HTERT RPE-1 (cell line): ENCODE data around the gene ADM2.

Experiments
- in situ Hi-C: fragments of 300-500 bp; cut with MboI; formaldehyde crosslinking; loops from 4 replicates; pipeline ENCODE4 v1.14.3; 2020; ENCODE audit warnings: low sequenced_read_pairs

ADM2 gene

DNA sequence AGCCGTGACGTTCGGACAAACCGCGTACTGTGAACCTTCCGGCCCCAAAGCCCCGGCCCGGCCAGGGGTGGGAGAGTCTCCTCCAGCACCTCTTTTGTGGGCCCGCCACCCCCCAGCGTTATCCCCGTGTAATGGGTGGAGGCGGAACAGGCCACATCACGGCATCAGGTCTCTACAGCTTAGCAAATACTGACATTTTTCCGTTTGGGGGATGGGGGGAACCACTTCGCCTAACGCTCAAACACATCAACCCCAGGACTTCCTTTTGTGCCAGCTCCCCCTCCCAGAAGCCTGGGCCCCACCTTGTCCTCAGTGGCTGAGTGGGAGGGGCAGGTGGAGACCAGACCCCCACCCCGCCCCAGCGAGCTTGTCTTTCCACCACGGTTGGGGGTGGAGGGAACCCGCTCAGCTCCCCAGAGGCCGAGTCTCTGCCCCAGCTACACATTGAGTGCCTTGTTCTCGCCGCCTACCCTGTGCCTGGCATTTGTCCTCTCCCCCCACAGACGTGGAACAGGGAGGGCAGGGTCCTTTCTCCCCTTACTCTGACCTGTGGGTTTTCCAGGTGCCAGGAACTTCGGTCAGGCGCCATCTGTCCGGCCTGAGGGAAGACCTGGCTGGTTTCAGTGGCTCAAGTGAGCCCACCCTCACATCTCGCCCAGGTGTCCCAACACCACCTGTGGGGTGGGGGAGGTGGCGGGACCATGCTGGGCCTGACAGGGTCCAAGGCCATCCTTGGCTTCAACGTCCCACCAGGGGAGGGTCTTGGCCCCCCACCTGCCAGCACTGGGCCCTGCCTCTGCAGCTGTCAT lies 36.1 kb upstream of the ADM2 start:
- in situ Hi-C loops, result no loop called here

DNA sequence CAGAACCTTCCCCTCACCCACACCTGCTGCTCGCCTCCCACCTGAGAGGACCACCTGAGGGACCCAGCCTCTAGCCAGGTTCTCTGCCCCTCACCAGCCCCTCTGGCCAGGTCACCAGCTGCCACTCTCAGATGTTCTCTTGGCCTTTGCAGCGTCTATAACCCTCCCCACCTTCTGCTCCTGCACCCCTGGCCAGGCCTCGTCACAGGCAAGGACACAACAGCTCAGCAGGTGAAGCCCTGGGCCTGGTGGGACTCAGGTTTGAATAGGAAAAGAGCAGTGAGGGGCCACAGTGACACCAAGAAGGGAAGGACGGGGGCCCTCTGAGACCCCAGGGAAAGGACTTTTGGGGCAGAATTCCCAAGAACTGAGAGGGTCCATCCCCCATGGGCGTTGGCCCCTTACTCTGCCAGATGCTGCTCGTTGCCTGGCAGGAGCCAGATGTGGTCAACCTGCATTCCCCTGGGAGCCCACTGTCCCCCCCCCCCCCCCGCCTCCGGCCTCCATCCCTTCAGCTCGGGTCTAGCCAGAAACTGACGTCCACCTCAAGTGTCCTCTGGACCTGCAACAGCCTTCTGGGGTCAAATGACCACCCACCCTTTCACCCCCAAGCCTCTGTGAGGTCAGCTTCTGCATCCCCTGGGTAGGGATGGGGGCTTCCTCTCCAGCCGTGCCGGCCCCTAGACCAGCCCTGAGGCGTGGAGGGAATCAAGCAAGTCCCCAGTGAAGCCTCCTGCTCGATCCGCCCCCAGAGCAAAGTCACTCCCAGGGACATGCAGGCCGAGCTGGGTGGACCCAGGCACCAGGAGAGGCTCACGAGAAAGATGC lies 35.2 kb upstream of the ADM2 start:
- in situ Hi-C loops, result no loop called here

DNA sequence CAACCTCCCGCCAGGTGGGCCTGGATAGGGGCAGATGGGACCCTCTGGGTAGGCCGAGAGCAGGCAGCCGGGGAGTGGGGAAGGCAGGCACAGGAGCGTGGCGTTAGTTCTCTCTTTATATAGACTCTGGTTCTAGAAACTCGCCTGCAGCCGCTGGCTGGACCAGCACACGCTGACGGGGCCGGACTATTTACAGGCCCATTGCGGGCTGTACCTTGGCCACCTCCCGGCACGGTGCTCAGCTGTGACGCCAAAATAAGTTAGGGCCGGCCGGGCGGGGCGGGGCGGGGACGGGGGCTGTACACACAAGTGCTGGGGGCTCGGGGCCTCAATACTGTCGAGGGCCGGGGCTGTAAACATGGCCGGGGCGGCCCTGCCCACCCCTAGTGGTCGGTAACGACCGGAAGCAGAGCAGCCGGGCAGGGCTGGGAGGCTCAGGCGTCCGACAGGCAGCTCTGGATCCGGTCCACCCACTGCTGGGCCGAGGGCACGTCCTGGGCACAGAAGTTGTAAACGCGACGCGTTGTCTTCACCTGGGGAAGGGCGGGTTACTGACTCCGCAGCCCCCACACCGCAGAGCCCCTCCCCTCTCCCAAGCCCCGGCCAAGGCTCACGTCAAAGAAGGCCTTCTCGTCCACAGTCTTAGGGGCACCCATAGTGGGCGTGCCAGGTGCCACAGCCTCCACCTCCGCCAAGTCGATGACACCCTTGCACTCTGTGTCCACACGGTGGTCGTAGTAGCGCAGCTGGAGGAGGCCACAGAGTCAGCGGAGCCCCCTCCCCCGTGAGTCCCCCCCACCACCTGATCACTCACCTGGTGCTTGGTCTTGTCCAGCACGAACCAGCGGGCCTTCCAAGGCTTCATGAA lies 34.4 kb upstream of the ADM2 start:
- in situ Hi-C loops, result no loop called here

DNA sequence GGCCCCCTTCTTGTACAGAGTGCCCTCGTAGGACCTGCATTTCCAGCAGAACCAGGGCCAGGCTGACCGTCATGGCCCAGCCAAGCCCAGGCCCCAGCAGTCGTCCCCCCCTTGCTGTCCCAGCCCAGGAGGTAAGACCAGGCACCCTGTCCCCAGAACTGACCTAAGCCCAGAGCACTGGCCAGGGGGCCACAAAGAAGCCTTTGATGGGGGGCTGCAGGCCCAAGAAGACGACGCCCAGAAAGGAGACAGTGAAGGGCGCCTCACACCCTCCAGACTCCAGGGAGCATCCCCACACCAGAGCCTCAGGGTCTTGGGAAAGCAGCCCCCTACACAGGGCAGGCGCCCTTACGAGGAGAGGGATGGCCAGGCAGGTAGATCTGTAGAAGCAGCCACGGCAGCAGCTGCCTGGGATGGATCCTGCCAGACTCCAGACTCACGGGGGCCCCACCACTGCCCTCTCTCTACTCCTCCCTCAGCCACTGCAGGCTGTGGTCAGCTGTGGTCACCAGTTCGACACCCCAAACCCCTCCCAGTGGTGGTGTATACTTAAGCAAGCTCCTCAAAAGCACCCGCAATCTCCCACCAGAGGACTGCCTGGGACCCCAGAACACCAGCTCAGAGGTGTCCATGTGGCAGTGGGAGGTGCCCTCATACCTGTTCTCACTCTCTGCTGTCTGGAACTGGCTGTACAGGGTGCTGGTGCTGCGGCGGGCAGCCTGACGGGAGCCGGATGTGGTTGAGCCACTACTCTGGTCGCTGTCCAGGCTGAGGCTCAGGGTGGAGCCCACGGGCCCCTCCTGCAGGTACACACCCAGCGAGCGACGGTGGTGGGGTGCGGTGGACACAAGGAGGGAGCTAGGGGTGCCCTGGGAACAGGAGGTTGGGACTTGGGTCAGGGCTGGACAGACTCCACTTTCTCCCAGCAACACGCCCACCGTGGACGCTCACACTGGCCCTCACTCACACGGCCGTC lies 33.5 kb upstream of the ADM2 start:
- in situ Hi-C loops, result no loop called here

DNA sequence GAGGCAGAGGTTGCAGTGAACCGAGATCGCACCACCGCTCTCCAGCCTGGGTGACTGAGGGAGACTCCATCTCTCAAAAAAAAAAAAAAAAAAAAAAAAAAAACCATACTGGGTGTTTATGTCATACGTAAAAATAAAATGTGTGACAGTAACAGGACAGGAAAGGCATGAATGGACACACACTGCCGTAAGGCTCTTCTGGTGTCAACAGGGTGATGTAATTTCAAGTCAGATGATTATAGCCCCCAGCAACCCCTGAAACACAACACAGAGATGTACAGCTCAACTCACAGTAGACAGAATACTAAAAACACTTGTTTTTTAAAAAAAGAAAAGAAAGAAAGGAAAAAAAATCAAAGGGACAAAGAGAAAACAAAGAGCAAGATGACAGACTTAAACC lies 28.7 kb upstream of the ADM2 start:
- in situ Hi-C loops, result no loop called here

DNA sequence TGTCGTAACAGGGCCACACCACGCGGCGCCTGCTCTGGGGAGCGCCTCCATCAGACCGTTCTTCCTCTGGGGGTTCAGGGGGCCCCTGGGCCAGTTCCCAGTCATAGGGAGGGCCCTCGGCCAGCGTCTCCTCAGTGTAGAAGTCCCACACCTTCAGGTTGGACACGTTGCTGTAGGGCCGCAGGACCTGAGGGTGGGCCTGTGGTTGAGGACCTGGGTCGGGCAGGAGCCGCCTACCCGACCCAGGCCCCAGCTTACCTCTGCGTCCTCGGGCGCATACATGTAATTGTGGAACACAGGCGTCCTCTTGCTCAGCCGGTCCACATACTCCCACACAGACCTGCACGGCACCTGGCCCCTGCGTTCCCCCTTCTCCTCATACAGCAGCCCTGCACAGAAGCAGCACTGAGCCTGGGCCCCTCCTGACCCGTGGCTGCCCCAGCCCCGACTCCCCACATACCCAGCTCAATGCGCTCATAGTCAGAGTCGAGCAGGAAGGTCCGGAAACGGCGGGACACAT lies 26.7 kb upstream of the ADM2 start:
- in situ Hi-C loops, result no loop called here

DNA sequence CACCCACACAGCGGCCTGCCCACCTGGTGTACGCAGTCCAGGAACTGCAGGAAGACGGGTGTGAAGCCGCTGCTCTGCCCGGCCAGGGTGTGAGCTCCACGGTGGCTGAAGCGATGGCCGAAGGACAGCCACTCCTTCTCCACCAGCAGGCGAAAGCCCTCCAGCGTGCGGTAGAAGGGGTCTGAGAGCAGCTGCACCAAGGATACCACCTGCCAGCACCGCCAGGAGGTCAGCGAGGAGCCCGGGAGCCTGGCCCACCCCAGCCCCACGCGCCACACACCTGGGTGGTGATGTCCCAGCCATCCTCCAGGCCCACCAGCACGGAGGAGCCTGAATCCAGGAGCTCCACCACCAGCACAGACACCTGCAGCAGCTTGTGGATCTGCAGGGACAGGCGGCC lies 26.1 kb upstream of the ADM2 start:
- in situ Hi-C loops, result no loop called here

DNA sequence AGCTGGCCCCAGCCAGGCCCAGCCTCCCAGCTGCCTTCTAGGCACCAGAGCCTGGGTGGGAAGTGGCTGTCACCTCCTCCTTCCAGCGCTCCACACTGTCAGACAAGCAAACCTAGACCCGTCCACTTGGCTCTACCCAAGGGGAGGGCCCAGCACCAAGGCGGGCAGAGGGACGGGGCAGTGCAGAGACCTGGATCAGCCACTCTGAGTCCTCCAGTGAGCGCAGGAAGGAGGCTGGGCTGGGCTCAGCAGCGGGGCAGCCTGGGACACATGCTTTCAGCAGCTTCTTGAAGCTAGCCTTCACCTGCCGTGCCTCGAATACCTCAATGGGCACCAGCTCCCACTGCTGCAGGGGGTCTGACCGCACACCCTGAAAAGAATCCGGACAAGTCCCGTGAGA lies 25.3 kb upstream of the ADM2 start:
- in situ Hi-C loops, result no loop called here

DNA sequence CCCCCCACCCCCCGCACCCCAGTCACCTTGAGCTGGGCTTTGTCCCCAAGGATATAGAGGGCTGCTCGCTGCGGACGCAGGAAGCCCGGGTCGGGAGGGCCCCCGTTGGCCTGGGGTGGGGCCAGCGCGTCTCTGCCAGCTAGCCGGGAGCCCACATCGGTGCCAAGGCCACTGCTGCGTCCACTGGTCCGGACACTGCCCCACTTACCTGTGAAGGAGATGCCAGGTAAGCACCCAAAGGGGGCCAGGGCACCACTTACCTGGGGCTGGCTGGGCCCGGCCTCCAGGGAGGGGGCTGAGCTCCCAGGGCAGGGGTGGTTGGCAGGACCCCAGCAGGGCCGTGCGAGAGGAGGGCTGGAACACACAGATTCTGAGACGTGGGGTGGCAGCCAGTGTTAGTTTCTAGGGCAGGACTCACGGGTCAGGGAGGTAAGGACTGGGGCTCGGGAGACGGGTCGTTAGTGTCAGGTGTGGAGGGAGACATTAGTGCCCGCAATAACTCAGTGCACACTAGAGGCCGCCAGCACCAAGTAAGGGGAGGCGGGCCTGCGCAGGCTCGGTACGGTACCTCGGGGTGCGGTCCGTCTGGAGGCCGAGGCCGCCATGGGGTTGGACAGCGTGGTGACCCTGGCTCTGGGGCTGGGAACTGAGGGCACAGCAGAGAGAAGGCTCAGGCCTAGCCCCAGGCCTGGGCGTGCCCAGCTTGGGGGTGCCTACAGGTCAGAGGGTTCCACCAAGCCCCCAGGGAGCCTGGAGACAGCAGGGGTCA lies 24.7 kb upstream of the ADM2 start:
- in situ Hi-C loops, result no loop called here

DNA sequence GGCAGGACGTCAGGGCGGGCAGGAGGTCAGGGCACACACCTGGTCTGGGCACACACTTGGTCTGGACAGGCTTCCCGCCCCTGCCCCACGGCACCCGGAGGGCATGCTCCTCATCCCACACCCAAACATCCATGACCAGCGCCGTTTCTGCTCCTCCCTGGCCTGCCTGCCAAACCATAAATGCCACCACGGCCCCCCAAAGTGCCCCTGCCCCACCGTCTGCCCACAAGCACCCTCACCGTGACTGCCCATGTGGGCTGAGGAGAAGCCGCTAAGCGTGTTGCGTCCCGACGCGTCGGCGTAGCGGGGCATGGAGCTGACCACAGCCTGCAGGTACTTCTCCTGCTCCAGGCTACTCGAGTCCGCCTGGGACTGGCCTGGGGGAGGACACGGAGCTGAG lies 22.3 kb upstream of the ADM2 start:
- in situ Hi-C loops, result no loop called here

DNA sequence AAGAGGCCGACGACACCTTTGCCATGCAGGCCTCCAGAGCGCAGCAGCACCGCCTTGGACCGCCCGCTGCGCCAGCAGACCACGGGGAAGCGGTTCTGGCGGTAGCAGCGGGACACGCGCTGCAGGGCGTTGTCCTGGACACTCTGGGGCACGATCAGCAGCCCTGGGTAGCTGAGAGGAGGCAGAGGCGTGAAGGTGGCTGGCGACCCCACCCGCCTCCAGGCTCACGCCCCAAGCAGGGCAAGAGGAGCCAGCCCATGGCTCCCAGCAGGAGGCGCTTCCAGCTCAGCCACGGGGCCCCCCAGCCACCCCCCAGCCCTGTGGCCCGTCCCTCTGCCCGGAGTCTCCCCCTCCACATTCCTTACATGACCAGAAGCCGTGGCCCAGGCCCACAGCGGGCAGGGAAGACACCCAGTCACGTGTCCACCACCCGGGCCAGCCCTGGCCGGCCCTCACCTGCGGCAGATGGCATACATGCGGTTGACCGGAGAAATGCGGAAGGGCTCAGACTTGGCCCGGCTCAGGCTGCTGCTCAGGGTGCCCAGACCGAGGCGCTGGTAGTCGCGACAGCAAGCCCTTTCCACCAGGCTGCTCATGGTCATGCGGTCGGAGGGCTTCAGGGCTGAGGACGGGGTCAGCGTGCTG lies 21.7 kb upstream of the ADM2 start:
- in situ Hi-C loops, result no loop called here

DNA sequence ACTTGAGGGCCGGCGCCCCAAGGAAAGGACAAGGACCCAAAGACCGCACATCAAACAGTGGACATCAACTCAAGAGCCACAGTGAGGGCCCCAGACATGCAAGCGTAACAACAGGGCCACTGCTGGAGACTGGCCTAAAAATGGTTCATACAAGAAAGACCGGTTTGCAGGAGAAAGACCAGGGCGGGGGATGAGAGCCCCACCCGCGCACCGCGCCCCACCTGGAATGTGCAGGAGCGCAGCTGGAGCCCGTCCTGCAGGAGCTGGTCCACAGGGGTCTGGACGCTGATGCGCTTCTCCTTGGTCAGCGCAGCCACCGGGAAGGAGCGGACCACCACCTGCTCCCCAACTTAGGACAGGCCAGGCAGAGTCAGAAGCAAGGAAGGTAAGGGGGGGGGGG lies 20.4 kb upstream of the ADM2 start:
- in situ Hi-C loops, result no loop called here

DNA sequence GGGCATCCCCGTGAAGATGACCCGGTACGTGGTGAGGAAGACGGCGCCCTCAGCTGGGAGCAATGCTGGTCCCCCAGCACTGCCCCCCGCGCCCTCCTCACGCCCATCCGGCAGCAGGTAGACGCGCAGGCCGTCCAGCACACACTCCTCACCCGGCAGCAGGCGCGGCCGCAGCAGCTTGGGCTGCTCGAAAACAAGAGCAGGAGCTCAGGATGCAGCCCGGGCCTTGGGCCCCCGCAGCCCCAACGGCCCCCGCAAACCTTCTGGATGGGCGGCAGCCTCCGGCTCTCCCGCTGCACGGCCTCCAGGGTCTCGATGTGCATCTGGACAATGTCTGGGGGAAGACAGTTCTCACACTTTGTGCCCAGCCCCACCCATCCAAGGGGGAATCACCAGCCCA lies 19.8 kb upstream of the ADM2 start:
- in situ Hi-C loops, result no loop called here

DNA sequence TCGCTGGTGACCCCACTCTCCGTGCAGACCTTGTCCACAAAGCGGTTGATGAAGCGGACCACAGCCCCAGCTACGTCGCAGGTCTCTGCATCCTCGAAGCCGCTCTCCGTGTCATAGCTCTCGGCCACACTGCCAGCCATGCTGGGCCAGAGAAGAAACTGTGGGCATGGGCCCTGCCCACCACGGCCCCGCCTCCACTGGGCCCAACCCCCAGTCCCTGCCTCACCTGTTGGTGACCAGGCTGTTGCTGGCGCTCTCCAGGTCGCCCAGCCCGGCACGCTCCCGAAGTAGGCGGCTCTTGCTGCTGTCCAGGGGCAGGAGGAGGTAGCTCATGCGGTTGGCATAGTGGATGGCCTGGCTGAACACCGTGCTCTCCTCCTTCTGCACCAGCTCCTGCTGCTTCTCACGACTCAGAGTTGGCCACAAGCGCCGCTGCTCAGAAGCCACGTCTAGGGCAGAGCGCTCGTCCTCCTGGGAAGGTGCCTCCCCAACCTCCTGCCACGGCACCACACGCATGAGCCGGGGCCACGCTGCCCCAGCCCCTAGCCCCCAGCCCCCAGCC lies 19.3 kb upstream of the ADM2 start:
- in situ Hi-C loops, result no loop called here

DNA sequence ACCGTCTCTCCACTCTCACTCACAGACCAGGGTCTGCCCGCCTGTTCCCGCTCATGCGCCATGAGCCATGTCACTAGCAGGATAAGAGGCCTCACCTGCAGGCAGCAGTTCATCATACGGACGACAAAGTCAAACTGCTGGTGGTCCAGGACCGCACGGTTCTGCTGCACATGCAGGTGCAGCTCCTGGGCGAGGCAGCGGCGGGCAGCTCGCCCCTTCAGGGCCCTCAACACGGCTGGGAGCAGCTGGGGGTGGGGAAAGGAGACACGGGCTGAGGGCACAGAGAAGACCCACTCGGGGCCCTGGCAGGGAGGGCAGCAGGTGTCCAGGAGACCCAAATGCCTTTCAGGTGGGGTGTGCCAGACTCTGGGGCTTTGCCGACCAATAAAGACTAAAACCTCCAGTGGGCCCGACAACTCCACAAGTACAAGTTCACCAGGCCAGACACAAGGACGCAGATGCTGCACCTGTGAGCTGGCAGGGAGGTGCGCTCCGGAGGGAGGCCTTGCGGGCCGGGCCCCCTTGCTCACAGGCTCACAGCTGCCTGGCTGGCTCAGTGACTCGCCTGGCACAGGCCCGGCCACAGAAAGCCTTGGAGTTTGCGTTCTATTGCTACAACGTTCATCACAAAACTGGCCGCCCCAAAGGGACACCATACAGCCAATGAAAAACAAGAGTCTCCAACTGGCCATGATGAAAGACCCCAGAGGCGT lies 18.0 kb upstream of the ADM2 start:
- in situ Hi-C loops, result no loop called here

DNA sequence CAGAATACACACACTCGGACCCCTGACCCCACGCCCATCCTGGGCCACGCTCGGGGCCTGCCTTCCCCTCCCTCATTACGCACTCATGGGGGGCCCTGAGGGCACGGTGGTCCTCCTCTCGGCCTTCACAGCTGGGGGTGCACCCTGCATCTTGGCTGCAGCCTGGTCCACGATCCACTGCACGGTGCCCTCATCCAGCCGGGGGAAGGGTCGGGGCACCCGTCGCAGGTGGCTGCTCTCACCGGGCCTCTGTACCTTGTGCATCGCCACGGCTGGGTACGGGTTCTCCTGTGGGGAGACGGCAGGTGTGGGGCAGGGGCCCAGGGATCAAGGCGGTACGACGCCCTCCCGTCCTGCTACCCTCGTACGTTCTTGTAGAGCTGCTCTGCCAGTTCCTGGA lies 16.9 kb upstream of the ADM2 start:
- in situ Hi-C loops, result no loop called here

DNA sequence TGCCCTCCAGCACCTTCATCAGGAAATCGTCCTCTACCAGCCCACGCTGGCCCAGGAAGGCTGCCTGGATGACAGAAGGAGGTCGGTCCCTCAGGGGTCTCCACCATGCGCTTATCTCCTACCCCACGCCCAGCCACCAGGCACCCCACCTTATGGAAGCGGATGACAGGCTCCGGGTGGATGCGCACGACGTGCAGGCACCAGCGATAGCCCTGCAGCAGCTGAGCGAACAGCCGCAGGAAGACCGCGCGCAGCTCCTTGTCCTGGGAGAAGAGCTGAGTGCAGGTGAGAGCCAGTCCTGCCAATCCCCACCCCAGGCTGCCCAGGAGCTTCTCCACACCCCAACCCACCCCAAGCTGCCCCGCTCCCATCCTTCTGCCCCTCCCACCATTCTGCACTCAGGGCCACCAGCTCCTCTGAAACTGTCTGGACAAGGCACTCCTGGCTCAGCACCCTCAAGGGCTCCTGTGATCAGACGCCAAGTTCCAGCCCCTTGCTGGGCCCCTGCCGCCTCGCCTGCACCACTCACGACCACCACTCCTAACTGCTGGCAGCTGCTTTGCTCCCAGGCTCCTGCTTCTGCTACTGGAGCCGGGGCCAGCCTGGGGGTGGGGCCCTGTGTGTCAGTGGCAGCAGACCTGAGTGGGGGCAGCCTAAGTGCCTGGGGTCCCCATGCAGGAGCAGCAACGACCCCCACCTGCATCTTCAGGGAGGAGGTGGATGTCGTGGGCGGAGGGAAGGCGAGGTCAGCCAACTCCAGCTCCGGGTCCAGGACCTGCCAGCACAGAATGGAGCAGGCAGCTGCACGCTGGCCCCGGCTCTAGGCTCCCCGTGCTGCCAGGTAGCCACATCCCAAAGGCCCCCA lies 16.0 kb upstream of the ADM2 start:
- in situ Hi-C loops, result no loop called here
